HG03175 (cell line): Measurements from ENCODE around the gene TRANK1.
"Not testable (repeated sequence)": the region's sequence is repeated elsewhere in the genome, so short reads cannot be mapped to it uniquely, and the experiment has no call there.

Experiments
- ATAC-seq: cut with Tn5 transposase; IDR thresholded peaks from one replicate; pipeline ENCODE4 v1.9.1; 2021; ENCODE audit warnings: mild to moderate bottlenecking, moderate library complexity; ENCODE audit not compliant: unreplicated experiment

Gene TRANK1

DNA sequence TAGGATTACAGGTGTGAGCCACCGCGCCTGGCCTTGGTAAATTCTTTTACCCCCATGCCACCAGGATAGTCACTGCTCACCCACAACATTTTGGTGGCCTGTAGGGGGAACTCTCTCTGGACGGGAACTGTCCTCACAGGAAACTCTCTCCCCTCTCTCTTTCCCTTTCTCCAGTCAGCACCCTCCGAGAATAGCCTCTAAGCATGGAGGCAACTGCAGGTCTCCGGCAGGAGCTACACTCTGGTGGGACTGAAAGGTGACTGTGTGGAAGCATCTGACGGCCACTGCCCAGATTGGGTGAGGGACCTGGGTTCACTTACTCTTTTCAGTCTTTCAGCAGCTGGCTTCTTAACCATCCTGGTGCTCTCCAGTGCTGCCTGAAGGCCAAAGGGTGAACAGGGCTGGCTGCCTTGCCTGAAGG, 21.3 kb downstream of the TRANK1 start:
- no peak for ATAC-seq

GRCh38 chr3:36920884-36921567, 23.8 kb downstream of the TRANK1 start:
- no peak for ATAC-seq

GRCh38 chr3:36919439-36920160, 25.3 kb downstream of the TRANK1 start:
- no peak for ATAC-seq

DNA sequence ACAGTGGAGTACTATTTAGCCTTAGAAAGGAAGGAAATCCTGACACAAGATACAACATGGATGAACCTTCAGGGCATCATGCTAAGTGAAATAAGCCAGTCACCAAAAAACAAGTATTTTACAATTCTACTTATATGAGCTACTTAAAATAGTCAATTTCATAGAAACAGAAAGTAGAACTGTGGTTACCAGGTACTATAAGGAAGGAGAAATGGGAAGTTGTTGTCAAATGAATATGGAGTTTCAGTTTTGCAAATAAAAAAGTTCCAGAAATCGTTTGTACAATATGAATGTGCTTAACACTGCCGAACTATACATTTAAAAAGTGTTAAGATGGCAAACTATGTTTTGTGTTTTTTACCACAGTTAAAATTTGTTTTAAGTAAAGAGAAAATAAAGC, 26.8 kb downstream of the TRANK1 start:
- peak; percentile 87 for ATAC-seq

GRCh38 chr3:36911990-36912804, 32.7 kb downstream of the TRANK1 start:
- peak; percentile 91 for ATAC-seq

- ATAC-seq = no peak
These were observed 35.2 kb downstream of the TRANK1 start for GRCh38 chr3:36909666-36910065.

DNA sequence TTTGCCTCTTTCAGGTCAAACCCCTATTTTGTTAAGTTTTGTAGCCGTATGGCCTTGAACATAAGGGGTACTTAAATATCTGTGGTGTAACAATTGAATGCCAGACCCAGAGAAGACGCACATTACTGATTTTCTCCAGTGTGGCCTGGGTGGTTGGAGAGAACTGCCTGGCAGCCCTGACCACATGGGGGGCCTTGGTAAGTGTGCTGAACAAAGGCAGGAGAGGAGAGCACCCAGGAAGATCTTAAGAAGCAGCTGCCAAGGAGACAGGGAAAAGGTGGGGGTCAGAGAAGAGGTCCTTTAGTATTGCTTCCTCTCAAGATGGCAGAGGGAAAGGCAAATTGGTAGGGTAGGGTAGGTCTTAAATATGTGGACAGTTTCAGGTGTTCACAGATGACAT, 35.7 kb downstream of the TRANK1 start:
- ATAC-seq = no peak

DNA sequence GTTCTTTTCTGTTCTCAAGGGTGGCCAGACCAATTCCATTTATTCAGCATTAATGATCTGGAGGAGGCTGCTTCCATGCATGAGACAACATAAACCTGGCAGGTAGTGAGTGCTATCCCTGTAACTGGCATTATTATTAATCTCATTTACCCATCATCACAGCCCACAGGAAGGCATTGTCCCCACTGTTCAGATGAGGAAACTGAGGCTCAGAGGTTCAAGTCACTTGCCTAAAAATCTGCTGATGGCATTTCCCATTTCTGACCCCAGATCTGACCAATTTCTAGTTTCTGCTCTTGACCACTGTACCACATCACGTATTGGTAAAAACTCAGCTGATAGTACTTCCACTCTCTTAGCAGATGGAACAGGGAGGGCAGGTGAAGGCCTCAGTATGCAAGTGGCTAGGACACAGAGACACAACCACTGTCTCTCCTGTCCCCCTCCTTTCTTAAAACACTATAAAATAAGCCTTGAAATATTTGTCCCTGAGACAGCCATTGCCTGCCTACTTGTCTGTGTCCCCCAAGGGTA, 36.1 kb downstream of the TRANK1 start:
- no peak for ATAC-seq

DNA sequence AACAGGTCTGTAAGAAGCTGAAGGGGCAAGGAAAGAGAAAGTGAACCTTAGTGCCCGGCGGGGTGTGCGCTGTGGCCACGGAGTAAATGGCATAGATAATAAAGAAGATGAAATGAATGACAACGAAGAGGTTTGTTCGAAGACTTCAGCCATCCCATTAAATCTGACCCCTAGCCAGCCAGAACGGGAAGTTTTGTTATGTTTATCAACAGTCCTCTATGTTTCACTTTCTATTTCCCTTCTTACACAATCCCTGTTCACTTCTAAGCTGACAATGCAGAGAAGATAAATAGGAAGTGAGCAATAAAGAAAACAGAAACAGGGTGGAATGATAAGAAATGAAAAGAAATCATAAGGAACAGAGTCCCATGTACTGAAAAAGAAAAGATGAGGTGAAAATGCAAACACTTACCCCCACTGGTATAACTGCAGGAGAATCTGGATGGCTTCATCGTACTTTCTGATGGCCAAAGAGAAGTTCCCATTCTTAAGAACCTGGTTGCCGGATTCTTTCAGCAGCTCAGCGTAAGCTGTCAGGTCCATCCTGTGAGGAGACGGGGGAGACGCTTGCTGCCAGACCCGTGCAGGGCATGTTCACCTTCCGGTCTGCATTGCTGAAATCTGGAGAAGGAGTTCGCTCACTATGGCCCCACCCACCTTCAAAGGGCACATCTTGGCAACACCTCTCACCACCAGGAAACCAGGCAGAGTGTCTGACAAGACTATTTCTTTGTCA, 36.8 kb downstream of the TRANK1 start:
- peak; percentile 36 for ATAC-seq

- no peak for ATAC-seq
These were observed 38.2 kb downstream of the TRANK1 start for GRCh38 chr3:36906504-36907149.

DNA sequence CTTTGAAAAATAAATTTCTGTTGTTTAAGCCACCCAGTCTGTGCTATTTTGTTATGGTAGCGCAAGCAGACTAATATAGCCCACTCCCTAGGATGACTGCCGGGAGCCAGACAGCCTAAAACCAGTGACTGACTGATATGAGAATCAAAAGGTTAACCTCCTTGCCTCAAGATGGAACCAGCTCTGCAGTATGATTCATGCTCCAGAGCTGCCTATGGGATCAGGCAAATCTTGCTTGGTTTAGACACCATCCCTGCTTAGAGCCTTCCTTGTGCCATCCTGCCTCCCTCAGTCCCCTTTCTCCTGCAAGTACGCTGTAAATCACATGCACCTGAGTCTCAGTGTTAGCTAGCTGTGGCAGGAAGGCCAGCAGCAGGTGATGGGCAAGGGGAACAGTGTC, 39.3 kb downstream of the TRANK1 start:
- ATAC-seq = no peak

GRCh38 chr3:36904641-36905040, 40.2 kb downstream of the TRANK1 start:
- ATAC-seq = no peak

DNA sequence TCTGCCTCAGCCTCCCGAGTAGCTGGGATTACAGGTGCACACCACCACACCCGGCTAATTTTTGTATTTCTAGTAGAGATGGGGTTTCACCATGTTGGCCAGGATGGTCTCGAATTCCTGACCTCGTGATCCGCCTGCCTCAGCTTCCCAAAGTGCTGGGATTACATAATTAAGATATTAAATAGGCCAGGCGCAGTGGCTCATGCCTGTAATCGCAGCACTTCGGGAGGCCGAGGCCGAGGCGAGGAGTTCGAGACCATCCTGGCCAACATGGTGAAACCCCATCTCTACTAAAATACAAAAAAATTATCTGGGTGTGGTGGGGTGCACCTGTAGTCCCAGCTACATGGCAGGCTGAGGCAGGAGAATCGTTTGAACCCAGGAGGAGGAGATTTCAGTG, 40.8 kb downstream of the TRANK1 start:
- ATAC-seq = not testable (repeated sequence)

- ATAC-seq = no peak
These were observed 41.6 kb downstream of the TRANK1 start for GRCh38 chr3:36903119-36903882.

DNA sequence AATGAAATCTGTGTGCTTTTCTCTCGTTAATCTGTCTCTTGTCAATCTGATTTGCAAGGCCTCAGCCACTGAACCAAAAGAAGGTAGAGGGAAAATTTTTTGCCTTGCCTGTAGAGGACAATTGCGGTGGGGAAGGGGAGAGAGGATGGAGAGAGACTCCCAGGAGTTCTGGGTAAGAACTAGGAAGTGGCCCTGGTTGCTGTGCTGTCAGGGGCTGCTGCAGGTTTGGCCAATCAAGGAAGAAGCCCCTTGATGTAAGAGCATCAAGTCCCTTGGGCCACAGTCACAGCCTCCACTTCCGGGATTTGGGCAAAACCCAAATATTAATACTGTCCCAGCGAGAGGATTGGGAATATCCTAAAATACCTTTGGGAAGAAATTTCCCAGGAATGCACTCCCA, 43.3 kb downstream of the TRANK1 start:
- no peak for ATAC-seq

GRCh38 chr3:36900474-36901443, 44.1 kb downstream of the TRANK1 start:
- ATAC-seq = no peak

GRCh38 chr3:36895496-36896409, 49.1 kb downstream of the TRANK1 start:
- no peak for ATAC-seq
